ENCODE data around the gene GPR45. TPM values are rescaled to one million over a fixed set of nuclear protein-coding genes. Genes with fewer than 3 reads are reported as not detected.

The GPR45 gene
- total and polyA plus RNA-seq, 10 of the 15 experiments (the other 5 are each of a cell fraction or from before 2014, with no cell fraction given): not detected

GRCh38 chr2:105238664-105239240, 2.8 kb upstream of the GPR45 start:
- H2AFZ ChIP-seq (ENCODE audit: control insufficient read depth, low read depth, low read length): no peak overlapping the region
- no peaks in the 10 kb centered on the region for H3K4me1 ChIP-seq (ENCODE audit: control insufficient read depth, insufficient read depth, low read length)
- intact Hi-C loops (cut with micrococcal nuclease; ENCODE audit: unreplicated experiment) (no loop called here), in situ Hi-C loops (cut with MboI) (loop anchor here (5.0 kb wide), 1 partner anchor 126 kb away; no protein-coding TSS in a partner anchor)
- ChIA-PET POLR2A (interaction anchor here (0.8 kb wide), 1 partner anchor 114 kb away, joined by 4 read pairs; no protein-coding TSS in a partner anchor), SMC1A (ENCODE audit: uncharacterized antibody, unreplicated experiment) (interaction anchor here (0.7 to 5.0 kb wide), 4 partner anchors 17 to 123 kb away, joined by 3 to 37 read pairs (median 4); no protein-coding TSS in a partner anchor), RAD21 (ENCODE audit: unreplicated experiment) (interaction anchor here (0.7 to 5.2 kb wide), 2 partner anchors 10 to 124 kb away, joined by 4 to 41 read pairs; no protein-coding TSS in a partner anchor), CTCF (interaction anchor here (0.6 to 11.9 kb wide), 9 partner anchors 10 to 1267 kb away, joined by 3 to 291 read pairs (median 3); no protein-coding TSS in a partner anchor)
- H3K4me3 ChIP-seq: no peak overlapping the region
- ATAC-seq (no peak), DNase-seq (ENCODE audit: low read depth, low spot score) (no peak), FAIRE-seq (no peak)
- H3K27me3 ChIP-seq (replicated peaks in 1 of 2; ENCODE audit: control insufficient read depth in 2 of 2, insufficient read depth in 2 of 2, low read length in 1 of 2): peaks cover 0 to 1% of the 10 kb centered on the region in 2 experiments; a peak in 1 of 4 replicates
- H3K36me3 ChIP-seq (ENCODE audit: control insufficient read depth in 2 of 2, insufficient read depth in 2 of 2, low read length in 1 of 2): no peaks in the 10 kb centered on the region
- 54% methylated on average over 14 of the region's 14 CpGs for WGBS (ENCODE audit: insufficient coverage, insufficient replicate concordance, low lambda C conversion rate, missing lambda C conversion rate)
- H3K9me3 ChIP-seq (replicated peaks; ENCODE audit: control insufficient read depth, insufficient read depth, low read length): no peaks in the 10 kb centered on the region
- H3K27ac ChIP-seq (ENCODE audit: control insufficient read depth, insufficient read depth): no peak overlapping the region
- H3K79me2 ChIP-seq (ENCODE audit: control insufficient read depth, insufficient read depth, low read length): no peaks in the 10 kb centered on the region
- no peaks in the 10 kb centered on the region for H4K20me1 ChIP-seq (ENCODE audit: control insufficient read depth, insufficient read depth)
- TF ChIP-seq KDM1A (IDR thresholded peaks at IDR 0.05; ENCODE audit: borderline replicate concordance): no peak
- TF ChIP-seq, protein P1, sequence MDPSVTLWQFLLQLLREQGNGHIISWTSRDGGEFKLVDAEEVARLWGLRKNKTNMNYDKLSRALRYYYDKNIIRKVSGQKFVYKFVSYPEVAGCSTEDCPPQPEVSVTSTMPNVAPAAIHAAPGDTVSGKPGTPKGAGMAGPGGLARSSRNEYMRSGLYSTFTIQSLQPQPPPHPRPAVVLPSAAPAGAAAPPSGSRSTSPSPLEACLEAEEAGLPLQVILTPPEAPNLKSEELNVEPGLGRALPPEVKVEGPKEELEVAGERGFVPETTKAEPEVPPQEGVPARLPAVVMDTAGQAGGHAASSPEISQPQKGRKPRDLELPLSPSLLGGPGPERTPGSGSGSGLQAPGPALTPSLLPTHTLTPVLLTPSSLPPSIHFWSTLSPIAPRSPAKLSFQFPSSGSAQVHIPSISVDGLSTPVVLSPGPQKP (IDR thresholded peaks at IDR 0.05; ENCODE audit: low read depth, low read length): no peak
- no peak for TF ChIP-seq ATF7 (IDR thresholded peaks at IDR 0.05; ENCODE audit: low read depth)
- no peak for TF ChIP-seq PML (IDR thresholded peaks at IDR 0.05; ENCODE audit: low read length)
- BruUV-seq (replicated peaks): no TSS peak
- no peak overlapping the region for H3K4me2 ChIP-seq (ENCODE audit: control insufficient read depth, insufficient read depth)
- H3K9ac ChIP-seq (ENCODE audit: control insufficient read depth, insufficient read depth, low read length): no peak overlapping the region

DNA sequence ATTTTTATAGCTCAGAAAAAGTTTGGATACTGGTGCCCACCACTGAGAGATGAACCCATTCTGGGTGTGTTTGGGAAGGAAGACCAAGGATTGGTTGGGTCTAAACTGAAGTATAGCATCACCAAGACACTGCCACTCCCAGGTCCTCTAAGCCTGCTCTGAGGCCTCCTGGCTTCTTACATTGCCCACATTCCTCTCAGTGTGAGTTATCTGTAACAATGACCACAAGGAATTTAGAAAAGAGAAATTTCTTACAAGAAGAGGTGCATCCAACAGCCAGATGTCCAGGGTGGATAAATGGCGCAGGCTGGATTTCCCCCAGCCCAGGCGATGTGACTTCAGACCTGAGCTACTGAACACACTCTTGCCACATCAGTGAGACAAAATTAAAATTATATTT, 1.6 kb upstream of the GPR45 start:
- DNase-seq (ENCODE audit: low read depth, low spot score): no peak
- FAIRE-seq: no peak
- POLR2A ChIA-PET: no interaction called here
- intact Hi-C loops (cut with micrococcal nuclease; ENCODE audit: unreplicated experiment) (no loop called here), in situ Hi-C loops (cut with MboI) (loop anchor here (5.0 kb wide), 1 partner anchor 128 kb away; no protein-coding TSS in a partner anchor)
- CTCF ChIA-PET: interaction anchor here (0.6 to 11.9 kb wide), 5 partner anchors 8 to 126 kb away, joined by 3 to 291 read pairs (median 3); no protein-coding TSS in a partner anchor
- RAD21 ChIA-PET (ENCODE audit: unreplicated experiment): interaction anchor here (1.2 to 5.2 kb wide), 2 partner anchors 125 to 130 kb away, joined by 3 to 41 read pairs; no protein-coding TSS in a partner anchor
- H3K9ac ChIP-seq (ENCODE audit: control insufficient read depth, insufficient read depth, low read length): no peak overlapping the region
- SMC1A ChIA-PET (ENCODE audit: uncharacterized antibody, unreplicated experiment): interaction anchor here (5.0 kb wide), 1 partner anchor 124 kb away, joined by 37 read pairs; no protein-coding TSS in a partner anchor
- BruUV-seq (replicated peaks): no TSS peak
- H3K9me3 ChIP-seq (replicated peaks; ENCODE audit: control insufficient read depth, insufficient read depth, low read length): no peaks in the 10 kb centered on the region
- no peaks in the 10 kb centered on the region for H3K36me3 ChIP-seq (ENCODE audit: control insufficient read depth in 2 of 2, insufficient read depth in 2 of 2, low read length in 1 of 2)
- H3K27me3 ChIP-seq (replicated peaks in 1 of 2; ENCODE audit: control insufficient read depth in 2 of 2, insufficient read depth in 2 of 2, low read length in 1 of 2): peaks cover 0 to 1% of the 10 kb centered on the region in 2 experiments; a peak in 1 of 4 replicates
- 93% methylated on average over 2 of the region's 2 CpGs for WGBS (ENCODE audit: insufficient coverage, insufficient replicate concordance, low lambda C conversion rate, missing lambda C conversion rate)
- no peak overlapping the region for H3K4me3 ChIP-seq
- no peaks in the 10 kb centered on the region for H4K20me1 ChIP-seq (ENCODE audit: control insufficient read depth, insufficient read depth)
- no peak overlapping the region for H2AFZ ChIP-seq (ENCODE audit: control insufficient read depth, low read depth, low read length)
- no peaks in the 10 kb centered on the region for H3K4me1 ChIP-seq (ENCODE audit: control insufficient read depth, insufficient read depth, low read length)
- no peaks in the 10 kb centered on the region for H3K79me2 ChIP-seq (ENCODE audit: control insufficient read depth, insufficient read depth, low read length)
- no peak overlapping the region for H3K27ac ChIP-seq (ENCODE audit: control insufficient read depth, insufficient read depth)
- H3K4me2 ChIP-seq (ENCODE audit: control insufficient read depth, insufficient read depth): no peak overlapping the region
- ATAC-seq: no peak
- no peak for TF ChIP-seq EED (IDR thresholded peaks at IDR 0.05; ENCODE audit: low read depth)
- TF ChIP-seq BACH1 (IDR thresholded peaks at IDR 0.05; ENCODE audit: borderline replicate concordance): no peak
- no peak for TF ChIP-seq SUZ12 (IDR thresholded peaks at IDR 0.05; ENCODE audit: unreplicated experiment)
- no peak for TF ChIP-seq ZNF687 (IDR thresholded peaks at IDR 0.05)
- TF ChIP-seq KLF5 (IDR thresholded peaks at IDR 0.05; ENCODE audit: partially characterized antibody): no peak
- TF ChIP-seq STAT3 (IDR thresholded peaks at IDR 0.05; ENCODE audit: low read depth, low read length): no peak

Measured in GM12878 (cell line).